Measurements from ENCODE around the gene RAD51B.
A peak's percentile ranks its signal among the peaks of the same experiment; 100 is the strongest.
"Not testable (repeated sequence)": the region's sequence is repeated elsewhere in the genome, so short reads cannot be mapped to it uniquely, and the experiment has no call there.

RAD51B gene

GRCh38 chr14:67819563-67820421, at the start of gene RAD51B:
Gene RAD51B, plus strand, starts transcription at chr14:67819779.
- DNase-seq (ENCODE audit: low read depth in 2 of 2, low spot score in 1 of 2) = peak; percentile 69 to 71

- DNase-seq (ENCODE audit: low read depth in 2 of 2, low spot score in 1 of 2) = no peak
Observed at GRCh38 chr14:67773844-67774377, 45.7 kb upstream of the RAD51B start.

- no peak for DNase-seq (ENCODE audit: low read depth in 2 of 2, low spot score in 1 of 2)
Observed at GRCh38 chr14:67776653-67777322, 42.8 kb upstream of the RAD51B start.

GRCh38 chr14:67778792-67779191, 40.8 kb upstream of the RAD51B start:
- DNase-seq (ENCODE audit: low read depth in 2 of 2, low spot score in 1 of 2) = no peak

GRCh38 chr14:67782090-67782489, 37.5 kb upstream of the RAD51B start:
- no peak for DNase-seq (ENCODE audit: low read depth in 2 of 2, low spot score in 1 of 2)

GRCh38 chr14:67784244-67784823, 35.2 kb upstream of the RAD51B start:
- DNase-seq (ENCODE audit: low read depth in 2 of 2, low spot score in 1 of 2) = no peak

GRCh38 chr14:67785270-67786109, 34.1 kb upstream of the RAD51B start:
- no peak for DNase-seq (ENCODE audit: low read depth in 2 of 2, low spot score in 1 of 2)

- DNase-seq (ENCODE audit: low read depth in 2 of 2, low spot score in 1 of 2) = no peak
Observed at GRCh38 chr14:67787673-67788072, 31.9 kb upstream of the RAD51B start.

- no peak for DNase-seq (ENCODE audit: low read depth in 2 of 2, low spot score in 1 of 2)
Observed at GRCh38 chr14:67798731-67799130, 20.8 kb upstream of the RAD51B start.

- no peak for DNase-seq (ENCODE audit: low read depth in 2 of 2, low spot score in 1 of 2)
Observed at GRCh38 chr14:67800743-67801142, 18.8 kb upstream of the RAD51B start.

- DNase-seq (ENCODE audit: low read depth in 2 of 2, low spot score in 1 of 2) = no peak
Observed at GRCh38 chr14:67806246-67806645, 13.3 kb upstream of the RAD51B start.

- no peak for DNase-seq (ENCODE audit: low read depth in 2 of 2, low spot score in 1 of 2)
Observed at GRCh38 chr14:67814821-67815220, 4.8 kb upstream of the RAD51B start.

- DNase-seq (ENCODE audit: low read depth in 2 of 2, low spot score in 1 of 2) = no peak
Observed at GRCh38 chr14:67815573-67816225, 3.9 kb upstream of the RAD51B start.

GRCh38 chr14:67816326-67817002, 3.1 kb upstream of the RAD51B start, which contains the start of gene ZFYVE26:
Gene ZFYVE26, minus strand, starts transcription at chr14:67816590. Its CDS starts 627 bp downstream, at chr14:67815963.
- DNase-seq (ENCODE audit: low read depth in 2 of 2, low spot score in 1 of 2) = peak; percentile 74 to 81

GRCh38 chr14:67817750-67818438, 1.7 kb upstream of the RAD51B start:
- no peak for DNase-seq (ENCODE audit: low read depth in 2 of 2, low spot score in 1 of 2)

GRCh38 chr14:67818476-67818875, 1.1 kb upstream of the RAD51B start:
- not testable (repeated sequence) for DNase-seq (ENCODE audit: low read depth in 2 of 2, low spot score in 1 of 2)

GRCh38 chr14:67820428-67820971, 921 bp downstream of the RAD51B start:
- DNase-seq (ENCODE audit: low read depth in 2 of 2, low spot score in 1 of 2) = no peak

GRCh38 chr14:67821121-67821520, 1.5 kb downstream of the RAD51B start:
- DNase-seq (ENCODE audit: low read depth in 2 of 2, low spot score in 1 of 2) = no peak

- DNase-seq (ENCODE audit: low read depth in 2 of 2, low spot score in 1 of 2) = no peak
Observed at GRCh38 chr14:67831113-67831512, 11.5 kb downstream of the RAD51B start.
